GM12891 (cell line): ENCODE data around the gene C17orf50.

Source experiments
- PAX5 ChIP-seq: IDR thresholded peaks from 2 replicates; pipeline ENCODE4 v1.6.1; 2011; ENCODE audit warnings: low read length, moderate library complexity, mild to moderate bottlenecking; ENCODE audit not compliant: insufficient read depth, severe bottlenecking
- POLR2A ChIP-seq: IDR thresholded peaks from 2 replicates; pipeline ENCODE4 v1.6.1; 2011; ENCODE audit warnings: low read depth, low read length, control low read depth
- POLR2AphosphoS5 ChIP-seq: IDR thresholded peaks from 2 replicates; pipeline ENCODE4 v1.6.1; 2011; ENCODE audit warnings: low read depth, low read length, control low read depth
- TAF1 ChIP-seq: IDR thresholded peaks from 2 replicates; pipeline ENCODE4 v1.6.1; 2011; ENCODE audit warnings: low read depth, low read length, control low read depth

- no peak for TF ChIP-seq POLR2AphosphoS5
- no peak for TF ChIP-seq POLR2A
- TF ChIP-seq TAF1: no peak
- no peak for TF ChIP-seq PAX5
Observed at GRCh38 chr17:35808240-35808961, 47.7 kb downstream of the C17orf50 start.
